ENCODE results near the gene RRM1.
"Not testable (repeated sequence)": the region's sequence is repeated elsewhere in the genome, so short reads cannot be mapped to it uniquely, and the experiment has no call there.

The RRM1 gene

GRCh38 chr11:4094348-4095291 lies at the start of gene RRM1:
Gene RRM1 (plus strand): TSS chr11:4094799. CDS start chr11:4095013, 214 bp downstream.
- Mint-ChIP-seq H3K4me1 (peaks cover 80% of the 10 kb centered on the region), H3K27me3 (no peaks in the 10 kb centered on the region), H3K36me3 (peaks cover 8% of the 10 kb centered on the region), H3K27ac (peak within 1 kb of the TSS; percentile 97), H3K9me3 (no peaks in the 10 kb centered on the region), H3K4me3 (peak within 1 kb of the TSS; percentile 94)

- peaks cover 4% of the 10 kb centered on the region for H3K36me3 Mint-ChIP-seq
- no peaks in the 10 kb centered on the region for H3K9me3 Mint-ChIP-seq
- H3K4me1 Mint-ChIP-seq = peaks cover 57% of the 10 kb centered on the region
- no peak overlapping the region for H3K4me3 Mint-ChIP-seq
- no peaks in the 10 kb centered on the region for H3K27me3 Mint-ChIP-seq
- no peak overlapping the region for H3K27ac Mint-ChIP-seq
These were observed 49.5 kb upstream of the RRM1 start for GRCh38 chr11:4044976-4045646.

GRCh38 chr11:4048340-4048739 lies 46.3 kb upstream of the RRM1 start:
- no peak overlapping the region for H3K27ac Mint-ChIP-seq
- no peaks in the 10 kb centered on the region for H3K27me3 Mint-ChIP-seq
- H3K36me3 Mint-ChIP-seq = peaks cover 10% of the 10 kb centered on the region

GRCh38 chr11:4049006-4049405 lies 45.6 kb upstream of the RRM1 start:
- Mint-ChIP-seq H3K9me3 (no peaks in the 10 kb centered on the region), H3K4me3 (no peak overlapping the region), H3K4me1 (peaks cover 31% of the 10 kb centered on the region), H3K36me3 (peaks cover 10% of the 10 kb centered on the region), H3K27ac (no peak overlapping the region), H3K27me3 (no peaks in the 10 kb centered on the region)

More at GRCh38 chr11:4048340-4048739, 46.3 kb upstream of the RRM1 start:
- peaks cover 38% of the 10 kb centered on the region for H3K4me1 Mint-ChIP-seq
- no peaks in the 10 kb centered on the region for H3K9me3 Mint-ChIP-seq
- no peak overlapping the region for H3K4me3 Mint-ChIP-seq

GRCh38 chr11:4050138-4050537 lies 44.5 kb upstream of the RRM1 start:
- H3K36me3 Mint-ChIP-seq = peaks cover 15% of the 10 kb centered on the region
- no peak overlapping the region for H3K27ac Mint-ChIP-seq
- no peaks in the 10 kb centered on the region for H3K27me3 Mint-ChIP-seq
- H3K4me1 Mint-ChIP-seq = peaks cover 33% of the 10 kb centered on the region
- no peak overlapping the region for H3K4me3 Mint-ChIP-seq
- no peaks in the 10 kb centered on the region for H3K9me3 Mint-ChIP-seq

GRCh38 chr11:4053200-4053599 lies 41.4 kb upstream of the RRM1 start:
- H3K36me3 Mint-ChIP-seq = peaks cover 24% of the 10 kb centered on the region

GRCh38 chr11:4054643-4055042 lies 40.0 kb upstream of the RRM1 start:
- H3K4me3 Mint-ChIP-seq = no peak overlapping the region
- H3K36me3 Mint-ChIP-seq = peaks cover 27% of the 10 kb centered on the region
- H3K4me1 Mint-ChIP-seq = peaks cover 45% of the 10 kb centered on the region
- no peaks in the 10 kb centered on the region for H3K27me3 Mint-ChIP-seq
- no peaks in the 10 kb centered on the region for H3K9me3 Mint-ChIP-seq
- H3K27ac Mint-ChIP-seq = no peak overlapping the region

More at GRCh38 chr11:4053200-4053599, 41.4 kb upstream of the RRM1 start:
- not testable (repeated sequence) for H3K27me3 Mint-ChIP-seq, H3K27ac Mint-ChIP-seq, H3K4me3 Mint-ChIP-seq, H3K9me3 Mint-ChIP-seq
- peaks cover 44% of the 10 kb centered on the region for H3K4me1 Mint-ChIP-seq

GRCh38 chr11:4059424-4059823 lies 35.2 kb upstream of the RRM1 start:
- Mint-ChIP-seq H3K36me3 (peaks cover 25% of the 10 kb centered on the region), H3K27ac (peak overlapping the region; percentile 35), H3K9me3 (no peaks in the 10 kb centered on the region), H3K4me3 (no peak overlapping the region), H3K27me3 (no peaks in the 10 kb centered on the region), H3K4me1 (peaks cover 49% of the 10 kb centered on the region)

- H3K27ac Mint-ChIP-seq = no peak overlapping the region
- no peaks in the 10 kb centered on the region for H3K9me3 Mint-ChIP-seq
- H3K27me3 Mint-ChIP-seq = no peaks in the 10 kb centered on the region
- H3K36me3 Mint-ChIP-seq = peaks cover 21% of the 10 kb centered on the region
- peaks cover 49% of the 10 kb centered on the region for H3K4me1 Mint-ChIP-seq
- H3K4me3 Mint-ChIP-seq = no peak overlapping the region
These were observed 34.2 kb upstream of the RRM1 start for GRCh38 chr11:4060182-4060923.

GRCh38 chr11:4061700-4062099 lies 32.9 kb upstream of the RRM1 start:
- Mint-ChIP-seq H3K36me3 (peaks cover 16% of the 10 kb centered on the region), H3K4me1 (peaks cover 57% of the 10 kb centered on the region)

GRCh38 chr11:4063348-4063747 lies 31.3 kb upstream of the RRM1 start:
- Mint-ChIP-seq H3K4me3 (no peak overlapping the region), H3K27me3 (no peaks in the 10 kb centered on the region), H3K4me1 (peaks cover 57% of the 10 kb centered on the region), H3K27ac (no peak overlapping the region), H3K9me3 (no peaks in the 10 kb centered on the region), H3K36me3 (peaks cover 16% of the 10 kb centered on the region)

More at GRCh38 chr11:4061700-4062099, 32.9 kb upstream of the RRM1 start:
- H3K27ac Mint-ChIP-seq = peak overlapping the region; percentile 46
- H3K9me3 Mint-ChIP-seq = no peaks in the 10 kb centered on the region
- H3K4me3 Mint-ChIP-seq = no peak overlapping the region
- no peaks in the 10 kb centered on the region for H3K27me3 Mint-ChIP-seq

GRCh38 chr11:4064278-4064955 lies 30.2 kb upstream of the RRM1 start:
- peaks cover 61% of the 10 kb centered on the region for H3K4me1 Mint-ChIP-seq
- H3K9me3 Mint-ChIP-seq = no peaks in the 10 kb centered on the region
- peak overlapping the region; percentile 92 for H3K27ac Mint-ChIP-seq
- peaks cover 12% of the 10 kb centered on the region for H3K36me3 Mint-ChIP-seq
- H3K27me3 Mint-ChIP-seq = no peaks in the 10 kb centered on the region
- H3K4me3 Mint-ChIP-seq = no peak overlapping the region

- H3K4me1 Mint-ChIP-seq = peaks cover 67% of the 10 kb centered on the region
- peak overlapping the region; percentile 53 for H3K27ac Mint-ChIP-seq
- H3K36me3 Mint-ChIP-seq = peaks cover 9% of the 10 kb centered on the region
- no peaks in the 10 kb centered on the region for H3K9me3 Mint-ChIP-seq
- H3K27me3 Mint-ChIP-seq = no peaks in the 10 kb centered on the region
- H3K4me3 Mint-ChIP-seq = no peak overlapping the region
These were observed 29.5 kb upstream of the RRM1 start for GRCh38 chr11:4065086-4065485.

GRCh38 chr11:4065601-4066377 lies 28.8 kb upstream of the RRM1 start:
- H3K27me3 Mint-ChIP-seq = no peaks in the 10 kb centered on the region
- H3K9me3 Mint-ChIP-seq = no peaks in the 10 kb centered on the region
- peak overlapping the region; percentile 57 for H3K27ac Mint-ChIP-seq
- no peak overlapping the region for H3K4me3 Mint-ChIP-seq
- H3K4me1 Mint-ChIP-seq = peaks cover 75% of the 10 kb centered on the region
- peaks cover 7% of the 10 kb centered on the region for H3K36me3 Mint-ChIP-seq

Data from activated naive CD4-positive, alpha-beta T cell treated with anti-CD3 and anti-CD28 coated beads, Interleukin-2, amount 50 U/mL, for 24 hours (primary cell).